ENCODE data around the gene MYZAP. TPM values are rescaled to one million over a fixed set of nuclear protein-coding genes. Genes with fewer than 3 reads are reported as not detected.

MYZAP gene
- total RNA-seq, 1 experiment from 2014 or later: 1.1 TPM

DNA sequence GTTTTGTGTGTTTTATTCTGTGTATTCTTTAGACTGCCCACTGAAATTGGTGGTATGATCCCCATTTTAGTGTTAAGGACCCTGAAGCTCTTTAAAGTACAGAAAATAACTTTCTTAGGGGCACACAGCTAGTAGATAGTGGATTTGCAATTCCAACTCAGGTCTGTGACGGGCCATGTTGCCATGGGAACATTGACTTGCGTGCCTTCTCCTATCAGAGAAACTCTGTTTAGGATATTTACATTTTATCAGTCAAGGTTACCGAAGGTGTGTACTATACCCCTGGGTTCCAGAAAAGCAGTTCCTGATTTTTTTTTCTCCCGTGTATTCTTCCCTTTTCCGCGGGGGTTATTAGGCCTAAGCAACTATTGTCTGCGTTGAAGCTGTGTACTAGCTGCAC lies 19.4 kb downstream of the MYZAP start:
- DNase-seq (ENCODE audit: low read depth, low spot score) (no peak), ATAC-seq (no peak)
- in situ Hi-C loops (cut with HindIII; ENCODE audit: low pct_unique_long_range_greater_than_20kb, low sequenced_read_pairs) (no loop called here), intact Hi-C loops (cut with micrococcal nuclease; ENCODE audit: unreplicated experiment) (no loop called here)
- H3K36me3 ChIP-seq (ENCODE audit: control insufficient read depth, insufficient read depth, low read length): no peaks in the 10 kb centered on the region
- H3K4me1 ChIP-seq (ENCODE audit: control insufficient read depth, insufficient read depth, low read length): peaks cover 10% of the 10 kb centered on the region
- no TSS peak for BruUV-seq (replicated peaks)
- H3K27me3 ChIP-seq (ENCODE audit: control insufficient read depth, insufficient read depth, low read length): no peaks in the 10 kb centered on the region
- CTCF ChIA-PET: no interaction called here
- TF ChIP-seq TCF7L2 (IDR thresholded peaks at IDR 0.05; ENCODE audit: low read depth, low read length) (no peak), POLR2AphosphoS5 (IDR thresholded peaks at IDR 0.05; ENCODE audit: low read depth, low read length) (no peak), SIN3A (IDR thresholded peaks at IDR 0.05; ENCODE audit: borderline replicate concordance, insufficient read depth, low read depth, low read length) (no peak)
- TF ChIP-seq, protein P1, sequence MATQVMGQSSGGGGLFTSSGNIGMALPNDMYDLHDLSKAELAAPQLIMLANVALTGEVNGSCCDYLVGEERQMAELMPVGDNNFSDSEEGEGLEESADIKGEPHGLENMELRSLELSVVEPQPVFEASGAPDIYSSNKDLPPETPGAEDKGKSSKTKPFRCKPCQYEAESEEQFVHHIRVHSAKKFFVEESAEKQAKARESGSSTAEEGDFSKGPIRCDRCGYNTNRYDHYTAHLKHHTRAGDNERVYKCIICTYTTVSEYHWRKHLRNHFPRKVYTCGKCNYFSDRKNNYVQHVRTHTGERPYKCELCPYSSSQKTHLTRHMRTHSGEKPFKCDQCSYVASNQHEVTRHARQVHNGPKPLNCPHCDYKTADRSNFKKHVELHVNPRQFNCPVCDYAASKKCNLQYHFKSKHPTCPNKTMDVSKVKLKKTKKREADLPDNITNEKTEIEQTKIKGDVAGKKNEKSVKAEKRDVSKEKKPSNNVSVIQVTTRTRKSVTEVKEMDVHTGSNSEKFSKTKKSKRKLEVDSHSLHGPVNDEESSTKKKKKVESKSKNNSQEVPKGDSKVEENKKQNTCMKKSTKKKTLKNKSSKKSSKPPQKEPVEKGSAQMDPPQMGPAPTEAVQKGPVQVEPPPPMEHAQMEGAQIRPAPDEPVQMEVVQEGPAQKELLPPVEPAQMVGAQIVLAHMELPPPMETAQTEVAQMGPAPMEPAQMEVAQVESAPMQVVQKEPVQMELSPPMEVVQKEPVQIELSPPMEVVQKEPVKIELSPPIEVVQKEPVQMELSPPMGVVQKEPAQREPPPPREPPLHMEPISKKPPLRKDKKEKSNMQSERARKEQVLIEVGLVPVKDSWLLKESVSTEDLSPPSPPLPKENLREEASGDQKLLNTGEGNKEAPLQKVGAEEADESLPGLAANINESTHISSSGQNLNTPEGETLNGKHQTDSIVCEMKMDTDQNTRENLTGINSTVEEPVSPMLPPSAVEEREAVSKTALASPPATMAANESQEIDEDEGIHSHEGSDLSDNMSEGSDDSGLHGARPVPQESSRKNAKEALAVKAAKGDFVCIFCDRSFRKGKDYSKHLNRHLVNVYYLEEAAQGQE (IDR thresholded peaks at IDR 0.05; ENCODE audit: insufficient read depth in 1 of 2, low read depth in 2 of 2, low read length in 1 of 2): no peak
- TF ChIP-seq, protein P2, sequence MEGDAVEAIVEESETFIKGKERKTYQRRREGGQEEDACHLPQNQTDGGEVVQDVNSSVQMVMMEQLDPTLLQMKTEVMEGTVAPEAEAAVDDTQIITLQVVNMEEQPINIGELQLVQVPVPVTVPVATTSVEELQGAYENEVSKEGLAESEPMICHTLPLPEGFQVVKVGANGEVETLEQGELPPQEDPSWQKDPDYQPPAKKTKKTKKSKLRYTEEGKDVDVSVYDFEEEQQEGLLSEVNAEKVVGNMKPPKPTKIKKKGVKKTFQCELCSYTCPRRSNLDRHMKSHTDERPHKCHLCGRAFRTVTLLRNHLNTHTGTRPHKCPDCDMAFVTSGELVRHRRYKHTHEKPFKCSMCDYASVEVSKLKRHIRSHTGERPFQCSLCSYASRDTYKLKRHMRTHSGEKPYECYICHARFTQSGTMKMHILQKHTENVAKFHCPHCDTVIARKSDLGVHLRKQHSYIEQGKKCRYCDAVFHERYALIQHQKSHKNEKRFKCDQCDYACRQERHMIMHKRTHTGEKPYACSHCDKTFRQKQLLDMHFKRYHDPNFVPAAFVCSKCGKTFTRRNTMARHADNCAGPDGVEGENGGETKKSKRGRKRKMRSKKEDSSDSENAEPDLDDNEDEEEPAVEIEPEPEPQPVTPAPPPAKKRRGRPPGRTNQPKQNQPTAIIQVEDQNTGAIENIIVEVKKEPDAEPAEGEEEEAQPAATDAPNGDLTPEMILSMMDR (IDR thresholded peaks at IDR 0.05): no peak
- POLR2A ChIA-PET: no interaction called here
- H3K9me3 ChIP-seq (ENCODE audit: control insufficient read depth, insufficient read depth, low read depth, low read length): no peaks in the 10 kb centered on the region
- no peak overlapping the region for H3K4me3 ChIP-seq (ENCODE audit: low read depth in 2 of 2, low read length in 2 of 2)
- no peak overlapping the region for H3K27ac ChIP-seq (ENCODE audit: low read length)

- ATAC-seq: peak; percentile 73
- BruUV-seq (replicated peaks): no TSS peak
- in situ Hi-C loops (cut with HindIII; ENCODE audit: low pct_unique_long_range_greater_than_20kb, low sequenced_read_pairs) (no loop called here), intact Hi-C loops (cut with micrococcal nuclease; ENCODE audit: unreplicated experiment) (no loop called here)
- H3K4me3 ChIP-seq (ENCODE audit: low read depth in 2 of 2, low read length in 2 of 2): no peak overlapping the region
- POLR2A ChIA-PET: no interaction called here
- peaks cover 10% of the 10 kb centered on the region for H3K4me1 ChIP-seq (ENCODE audit: control insufficient read depth, insufficient read depth, low read length)
- H3K36me3 ChIP-seq (ENCODE audit: control insufficient read depth, insufficient read depth, low read length): no peaks in the 10 kb centered on the region
- no peak overlapping the region for H3K27ac ChIP-seq (ENCODE audit: low read length)
- H3K27me3 ChIP-seq (ENCODE audit: control insufficient read depth, insufficient read depth, low read length): no peaks in the 10 kb centered on the region
- CTCF ChIA-PET: interaction anchor here (0.6 to 1.2 kb wide), 2 partner anchors 52 to 120 kb away, joined by 4 to 7 read pairs; no protein-coding TSS in a partner anchor
- DNase-seq (ENCODE audit: low read depth, low spot score): no peak
- H3K9me3 ChIP-seq (ENCODE audit: control insufficient read depth, insufficient read depth, low read depth, low read length): no peaks in the 10 kb centered on the region
- TF ChIP-seq SIN3A (IDR thresholded peaks at IDR 0.05; ENCODE audit: borderline replicate concordance, insufficient read depth, low read depth, low read length): no peak
- TF ChIP-seq, protein P2 (IDR thresholded peaks at IDR 0.05): peak; percentile 32
Measured at GRCh38 chr15:57611938-57612337, 20.2 kb downstream of the MYZAP start.
